GM12878 (cell line): Measurements from ENCODE around the gene CLK4.

Experiments used
- ATF2 ChIP-seq: IDR thresholded peaks from 2 replicates; pipeline ENCODE4 v1.6.1; 2012; ENCODE audit warnings: low read length, inconsistent platforms
- BCLAF1 ChIP-seq: fragments of 450-650 bp; IDR thresholded peaks from 2 replicates; pipeline ENCODE4 v1.6.1; 2017; ENCODE audit warnings: antibody characterized with exemption, mild to moderate bottlenecking, moderate library complexity
- CEBPB ChIP-seq, 2 experiments: fragments of 150-350 bp in 1 of 2; IDR thresholded peaks; 2 replicates each; pipeline ENCODE4 v1.6.1; 2012 to 2014; ENCODE audit warnings: low read depth in 2 of 2, low read length in 2 of 2, borderline replicate concordance in 1 of 2, inconsistent platforms in 1 of 2
- CREM ChIP-seq: IDR thresholded peaks from 2 replicates; pipeline ENCODE4 v1.6.1; 2014; ENCODE audit warnings: antibody characterized with exemption, low read depth
- CTCF ChIP-seq, 3 experiments: IDR thresholded peaks in 2 of 3; conservative IDR thresholded peaks in 1 of 3; 2 replicates each; pipeline ENCODE4 v1.5.1; 2011; ENCODE audit warnings: low read depth in 3 of 3, low read length in 3 of 3, mild to moderate bottlenecking in 3 of 3, control low read depth in 2 of 3, moderate library complexity in 2 of 3, inconsistent platforms in 1 of 3, mixed read lengths in 1 of 3; ENCODE audit not compliant: control insufficient read depth in 2 of 3, insufficient read depth in 1 of 3; ENCODE audit errors: extremely low read depth in 1 of 3
- DPF2 ChIP-seq: fragments of 450-650 bp; IDR thresholded peaks from 2 replicates; pipeline ENCODE4 v1.6.1; 2017; ENCODE audit warnings: mild to moderate bottlenecking
- EP300 ChIP-seq, 2 experiments: fragments of 150-350 bp in 1 of 2; IDR thresholded peaks; 2 replicates each; pipeline ENCODE4 v1.6.1; 2011 to 2012; ENCODE audit warnings: low read depth in 2 of 2, low read length in 2 of 2, borderline replicate concordance in 1 of 2, improper control_type of control experiment in 1 of 2, inconsistent platforms in 1 of 2; ENCODE audit not compliant: control insufficient read depth in 1 of 2
- GABPA ChIP-seq: IDR thresholded peaks from 2 replicates; pipeline ENCODE4 v1.6.1; 2014; ENCODE audit warnings: antibody characterized with exemption, low read depth, mild to moderate bottlenecking, inconsistent platforms
- POLR2AphosphoS5 ChIP-seq: IDR thresholded peaks from 2 replicates; pipeline ENCODE4 v1.6.1; 2011; ENCODE audit warnings: mild to moderate bottlenecking, low read length, inconsistent platforms
- RFX5 ChIP-seq: IDR thresholded peaks from 2 replicates; pipeline ENCODE4 v1.6.1; 2011; ENCODE audit warnings: low read depth, low read length, improper control_type of control experiment
- USF2 ChIP-seq: IDR thresholded peaks from 2 replicates; pipeline ENCODE4 v1.6.1; 2011; ENCODE audit warnings: low read depth, low read length, improper control_type of control experiment, borderline replicate concordance
- ZNF217 ChIP-seq: fragments of 450-650 bp; IDR thresholded peaks from 2 replicates; pipeline ENCODE4 v1.6.1; 2017; ENCODE audit warnings: antibody characterized with exemption, mild to moderate bottlenecking

GRCh38 chr5:178624631-178625546, 2.0 kb downstream of the CLK4 start:
- no peak for TF ChIP-seq ATF2
- TF ChIP-seq GABPA = no peak
- no peak for TF ChIP-seq RFX5
- no peak for TF ChIP-seq CTCF (IDR thresholded peaks at IDR 0.05 in 2 of 3, conservative IDR thresholded peaks at IDR 0.05 in 1 of 3; ENCODE audit: control insufficient read depth in 2 of 3, extremely low read depth in 1 of 3, insufficient read depth in 1 of 3, low read depth in 3 of 3, low read length in 3 of 3)
- no peak for TF ChIP-seq DPF2
- no peak for TF ChIP-seq BCLAF1
- no peak for TF ChIP-seq POLR2AphosphoS5
- no peak for TF ChIP-seq CREM
- no peak for TF ChIP-seq CEBPB (IDR thresholded peaks at IDR 0.05; ENCODE audit: borderline replicate concordance in 1 of 2, low read depth in 2 of 2, low read length in 2 of 2)
- TF ChIP-seq ZNF217 = no peak
- TF ChIP-seq EP300 (IDR thresholded peaks at IDR 0.05; ENCODE audit: borderline replicate concordance in 1 of 2, control insufficient read depth in 1 of 2, low read depth in 2 of 2, low read length in 2 of 2) = no peak
- no peak for TF ChIP-seq USF2
